HCT116 (cell line): Measurements from ENCODE around the gene SPIRE1.

Source experiments
- CTCF ChIP-seq, 3 experiments: fragments of 200-600 bp in 1 of 3; sonication (generic) in 1 of 3; IDR thresholded peaks in 2 of 3; conservative IDR thresholded peaks in 1 of 3; 2 replicates each; pipeline ENCODE4 v1.5.1; 2012 to 2017; ENCODE audit warnings: low read depth in 2 of 3, low read length in 2 of 3, antibody characterized with exemption in 1 of 3, borderline replicate concordance in 1 of 3, control low read depth in 1 of 3, mild to moderate bottlenecking in 1 of 3, mixed read lengths in 1 of 3, mixed run types in 1 of 3, moderate library complexity in 1 of 3; ENCODE audit not compliant: insufficient read depth in 1 of 3
- EZH2 ChIP-seq: fragments of 200-600 bp; sonication (generic); IDR thresholded peaks from 2 replicates; pipeline ENCODE4 v1.6.1; 2017; ENCODE audit warnings: antibody characterized with exemption, mixed run types
- EZH2phosphoT487 ChIP-seq: fragments of 200-600 bp; IDR thresholded peaks from 2 replicates; pipeline ENCODE4 v1.6.1; 2018; ENCODE audit warnings: antibody characterized with exemption, borderline replicate concordance
- POLR2A ChIP-seq: IDR thresholded peaks from 2 replicates; pipeline ENCODE4 v1.7.0; 2011; ENCODE audit warnings: borderline replicate concordance; ENCODE audit not compliant: insufficient read depth, insufficient read length; ENCODE audit errors: extremely low read depth
- POLR2AphosphoS5 ChIP-seq: IDR thresholded peaks from 2 replicates; pipeline ENCODE4 v1.6.1; 2011; ENCODE audit warnings: mild to moderate bottlenecking, low read depth, low read length, moderate library complexity
- RAD21 ChIP-seq: IDR thresholded peaks from 2 replicates; pipeline ENCODE4 v1.6.1; 2012; ENCODE audit warnings: low read depth, mild to moderate bottlenecking
- REST ChIP-seq: IDR thresholded peaks from 2 replicates; pipeline ENCODE4 v1.6.1; 2012; ENCODE audit warnings: low read depth
- SIN3A ChIP-seq: IDR thresholded peaks from 2 replicates; pipeline ENCODE4 v1.6.1; 2012; ENCODE audit warnings: low read depth
- YY1 ChIP-seq: IDR thresholded peaks from 2 replicates; pipeline ENCODE4 v1.6.1; 2011; ENCODE audit warnings: low read length, low read depth, moderate library complexity, mild to moderate bottlenecking; ENCODE audit not compliant: insufficient replicate concordance; ENCODE audit errors: extremely low read depth
- ZBTB33 ChIP-seq: IDR thresholded peaks from 2 replicates; pipeline ENCODE4 v1.6.1; 2011; ENCODE audit warnings: mild to moderate bottlenecking, low read length, moderate library complexity; ENCODE audit not compliant: insufficient replicate concordance; ENCODE audit errors: extremely low read depth

GRCh38 chr18:12585218-12585617 lies 72.7 kb downstream of the SPIRE1 start:
- no peak for TF ChIP-seq EZH2
- no peak for TF ChIP-seq POLR2AphosphoS5
- no peak for TF ChIP-seq CTCF (IDR thresholded peaks at IDR 0.05 in 2 of 3, conservative IDR thresholded peaks at IDR 0.05 in 1 of 3; ENCODE audit: borderline replicate concordance in 1 of 3, insufficient read depth in 1 of 3, low read depth in 2 of 3, low read length in 2 of 3)
- TF ChIP-seq EZH2phosphoT487: no peak
- no peak for TF ChIP-seq RAD21
- no peak for TF ChIP-seq SIN3A
- no peak for TF ChIP-seq YY1
- TF ChIP-seq ZBTB33: no peak
- no peak for TF ChIP-seq REST
- no peak for TF ChIP-seq POLR2A
